ENCODE results near the gene ADPRM.
"Not testable (repeated sequence)": the region's sequence is repeated elsewhere in the genome, so short reads cannot be mapped to it uniquely, and the experiment has no call there.

DNA sequence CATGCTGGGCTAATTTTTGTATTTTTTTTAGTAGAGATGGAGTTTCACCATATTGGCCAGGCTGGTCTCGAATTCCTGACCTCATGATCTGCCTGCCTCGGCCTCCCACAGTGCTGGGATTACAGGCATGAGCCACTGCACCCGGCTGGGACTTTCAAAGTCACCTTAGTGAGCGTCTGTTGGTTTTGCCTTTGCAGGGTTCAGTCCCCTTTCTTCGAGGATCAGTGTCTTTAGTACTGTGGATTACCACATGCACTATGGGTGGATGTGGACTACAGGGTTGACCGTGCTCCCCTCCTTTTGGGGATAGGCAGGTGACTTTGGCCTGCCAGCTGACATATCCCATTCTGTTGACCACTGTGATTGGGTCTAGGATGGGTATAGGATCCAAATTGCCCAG lies 34.7 kb downstream of the ADPRM start:
- TF ChIP-seq, protein P1, sequence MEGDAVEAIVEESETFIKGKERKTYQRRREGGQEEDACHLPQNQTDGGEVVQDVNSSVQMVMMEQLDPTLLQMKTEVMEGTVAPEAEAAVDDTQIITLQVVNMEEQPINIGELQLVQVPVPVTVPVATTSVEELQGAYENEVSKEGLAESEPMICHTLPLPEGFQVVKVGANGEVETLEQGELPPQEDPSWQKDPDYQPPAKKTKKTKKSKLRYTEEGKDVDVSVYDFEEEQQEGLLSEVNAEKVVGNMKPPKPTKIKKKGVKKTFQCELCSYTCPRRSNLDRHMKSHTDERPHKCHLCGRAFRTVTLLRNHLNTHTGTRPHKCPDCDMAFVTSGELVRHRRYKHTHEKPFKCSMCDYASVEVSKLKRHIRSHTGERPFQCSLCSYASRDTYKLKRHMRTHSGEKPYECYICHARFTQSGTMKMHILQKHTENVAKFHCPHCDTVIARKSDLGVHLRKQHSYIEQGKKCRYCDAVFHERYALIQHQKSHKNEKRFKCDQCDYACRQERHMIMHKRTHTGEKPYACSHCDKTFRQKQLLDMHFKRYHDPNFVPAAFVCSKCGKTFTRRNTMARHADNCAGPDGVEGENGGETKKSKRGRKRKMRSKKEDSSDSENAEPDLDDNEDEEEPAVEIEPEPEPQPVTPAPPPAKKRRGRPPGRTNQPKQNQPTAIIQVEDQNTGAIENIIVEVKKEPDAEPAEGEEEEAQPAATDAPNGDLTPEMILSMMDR (IDR thresholded peaks at IDR 0.05) = not testable (repeated sequence)
- not testable (repeated sequence) for TF ChIP-seq POLR2A (IDR thresholded peaks at IDR 0.05)

Measured in right lobe of liver (tissue), 4 donors.